SU-DHL-6 (cell line): ENCODE data around the gene ESR1.
"Not testable (repeated sequence)": the region's sequence is repeated elsewhere in the genome, so short reads cannot be mapped to it uniquely, and the experiment has no call there.

ENCODE experiments used
- H2AFZ ChIP-seq: fragments of 200-600 bp; sonication (generic); 2 replicates; pipeline ENCODE4 v1.6.1; 2014; ENCODE audit warnings: low read depth, mild to moderate bottlenecking, moderate library complexity, mixed read lengths, antibody characterized with exemption, low read length; ENCODE audit not compliant: severe bottlenecking
- H3F3A ChIP-seq: fragments of 200-600 bp; shearing (Covaris generic); 2 replicates; pipeline ENCODE4 v1.6.0; 2016; ENCODE audit warnings: antibody characterized with exemption, mild to moderate bottlenecking; ENCODE audit not compliant: insufficient read depth
- H3K27ac ChIP-seq: fragments of 200-600 bp; sonication (generic); 2 replicates; pipeline ENCODE4 v1.5.1; 2016; ENCODE audit warnings: low read depth, mild to moderate bottlenecking, low read length, moderate library complexity, mixed read lengths
- H3K27me3 ChIP-seq: fragments of 200-600 bp; sonication (generic), shearing (Covaris generic); 2 replicates; pipeline ENCODE4 v1.6.0; 2014; ENCODE audit warnings: mild to moderate bottlenecking, low read length
- H3K36me3 ChIP-seq: fragments of 200-600 bp; sonication (generic); 2 replicates; pipeline ENCODE4 v1.6.1; 2014; ENCODE audit warnings: mild to moderate bottlenecking, low read length, mixed read lengths
- H3K4me2 ChIP-seq: fragments of 300-600, 200-600 bp; shearing (Covaris generic), sonication (generic); 2 replicates; pipeline ENCODE4 v1.6.0; 2014; ENCODE audit warnings: low read length, low read depth, mild to moderate bottlenecking; ENCODE audit not compliant: poor library complexity, severe bottlenecking
- H3K4me3 ChIP-seq: fragments of 200-600 bp; sonication (generic); 2 replicates; pipeline ENCODE4 v1.5.1; 2014; ENCODE audit warnings: antibody characterized with exemption, low read length, mild to moderate bottlenecking, mixed read lengths; ENCODE audit not compliant: insufficient read depth, poor library complexity, severe bottlenecking
- H3K79me2 ChIP-seq: fragments of 200-600 bp; sonication (generic); 2 replicates; pipeline ENCODE4 v1.6.1; 2014; ENCODE audit warnings: mild to moderate bottlenecking, low read length, moderate library complexity; ENCODE audit not compliant: insufficient read depth
- H3K9ac ChIP-seq: fragments of 200-600 bp; sonication (generic); 2 replicates; pipeline ENCODE4 v1.7.0; 2014; ENCODE audit warnings: mild to moderate bottlenecking, low read length
- H3K9me2 ChIP-seq: fragments of 200-600 bp; sonication (generic); replicated peaks from 2 replicates; pipeline ENCODE4 v1.6.1; 2014; ENCODE audit warnings: low read length; ENCODE audit not compliant: insufficient read depth
- H3K9me3 ChIP-seq: fragments of 200-600 bp; sonication (generic); 2 replicates; pipeline ENCODE4 v1.6.1; 2014; ENCODE audit warnings: low read length, mixed read lengths; ENCODE audit not compliant: insufficient read depth
- H4K20me1 ChIP-seq: fragments of 200-600 bp; sonication (generic); 2 replicates; pipeline ENCODE4 v1.6.1; 2014; ENCODE audit warnings: low read depth, mild to moderate bottlenecking, antibody characterized with exemption, low read length, moderate library complexity, mixed read lengths
- CTCF ChIP-seq: fragments of 200-600 bp; sonication (generic); IDR thresholded peaks from one replicate; pipeline ENCODE4 v1.5.1; 2017; ENCODE audit warnings: antibody characterized with exemption, mild to moderate bottlenecking, low read length, moderate library complexity; ENCODE audit not compliant: insufficient read depth, poor library complexity, severe bottlenecking
- EZH2phosphoT487 ChIP-seq: fragments of 200-600 bp; sonication (generic), shearing (Covaris generic); conservative IDR thresholded peaks from 2 replicates; pipeline ENCODE4 v1.6.1; 2018; ENCODE audit warnings: mild to moderate bottlenecking, antibody characterized with exemption, low read length, moderate library complexity, mixed read lengths

ESR1 gene

GRCh38 chr6:152071843-152072242 is 264.4 kb downstream of the ESR1 start:
- H3K79me2 ChIP-seq, result no peaks in the 10 kb centered on the region
- H3K9ac ChIP-seq, result no peak overlapping the region
- no peaks in the 10 kb centered on the region for H4K20me1 ChIP-seq
- no peak overlapping the region for H3K4me2 ChIP-seq
- H3F3A ChIP-seq, result no peaks in the 10 kb centered on the region
- TF ChIP-seq EZH2phosphoT487 (no peak), CTCF (no peak)
- no peak overlapping the region for H3K27ac ChIP-seq
- H3K36me3 ChIP-seq, result no peaks in the 10 kb centered on the region
- H3K4me3 ChIP-seq, result no peak overlapping the region
- H3K27me3 ChIP-seq, result no peaks in the 10 kb centered on the region
- H3K9me2 ChIP-seq, result no peaks in the 10 kb centered on the region
- no peaks in the 10 kb centered on the region for H3K9me3 ChIP-seq
- no peak overlapping the region for H2AFZ ChIP-seq

- H3K27ac ChIP-seq, H3K9me3 ChIP-seq, H3K4me3 ChIP-seq, H3F3A ChIP-seq, H3K36me3 ChIP-seq, H3K9me2 ChIP-seq, H3K9ac ChIP-seq, H2AFZ ChIP-seq, H4K20me1 ChIP-seq, H3K79me2 ChIP-seq, H3K27me3 ChIP-seq, H3K4me2 ChIP-seq: not testable (repeated sequence)
These were observed 268.8 kb downstream of the ESR1 start for GRCh38 chr6:152076242-152076641.

GRCh38 chr6:152078001-152078400 is 270.5 kb downstream of the ESR1 start:
- Histone ChIP-seq H3K9me2 (no peaks in the 10 kb centered on the region), H3K27ac (no peak overlapping the region), H3K79me2 (no peaks in the 10 kb centered on the region), H2AFZ (no peak overlapping the region), H4K20me1 (no peaks in the 10 kb centered on the region), H3K27me3 (no peaks in the 10 kb centered on the region), H3K36me3 (no peaks in the 10 kb centered on the region), H3K9ac (no peak overlapping the region), H3F3A (no peaks in the 10 kb centered on the region), H3K4me3 (no peak overlapping the region), H3K4me2 (no peak overlapping the region), H3K9me3 (no peaks in the 10 kb centered on the region)
- no peak for TF ChIP-seq CTCF

GRCh38 chr6:152078804-152079203 is 271.3 kb downstream of the ESR1 start:
- TF ChIP-seq EZH2phosphoT487, result no peak
- no peak for TF ChIP-seq CTCF
- Histone ChIP-seq H3K4me2 (no peak overlapping the region), H4K20me1 (no peaks in the 10 kb centered on the region), H3F3A (no peaks in the 10 kb centered on the region), H2AFZ (no peak overlapping the region), H3K79me2 (no peaks in the 10 kb centered on the region), H3K4me3 (no peak overlapping the region), H3K36me3 (no peaks in the 10 kb centered on the region), H3K9me2 (no peaks in the 10 kb centered on the region), H3K27ac (no peak overlapping the region), H3K9me3 (no peaks in the 10 kb centered on the region), H3K27me3 (no peaks in the 10 kb centered on the region), H3K9ac (no peak overlapping the region)
